Neural cell (in vitro differentiated cells): ENCODE results near the gene CAV3. TPM values are rescaled to one million over a fixed set of nuclear protein-coding genes. Genes with fewer than 3 reads are reported as not detected.

Source experiments
- H2AFZ ChIP-seq: fragments of 200-600, 300-800 bp; sonication (generic), shearing (Covaris generic); 2 replicates; pipeline ENCODE4 v1.6.0; 2014; ENCODE audit warnings: low read depth, mild to moderate bottlenecking, antibody characterized with exemption, low read length, moderate library complexity
- H3F3A ChIP-seq: fragments of 200-600 bp; shearing (Covaris generic); 2 replicates; pipeline ENCODE4 v1.6.1; 2016; ENCODE audit warnings: mild to moderate bottlenecking, moderate library complexity, mixed read lengths, antibody characterized with exemption, low read length; ENCODE audit not compliant: insufficient read depth, poor library complexity, severe bottlenecking
- H3K27ac ChIP-seq: fragments of 200-600, 300-800 bp; sonication (generic), shearing (Covaris generic); 2 replicates; pipeline ENCODE4 v1.5.1; 2014; ENCODE audit warnings: mild to moderate bottlenecking, low read length, moderate library complexity
- H3K27me3 ChIP-seq: fragments of 300-800, 200-600 bp; sonication (generic), shearing (Covaris generic); 2 replicates; pipeline ENCODE4 v1.6.0; 2014; ENCODE audit warnings: mild to moderate bottlenecking, low read depth, low read length, moderate library complexity; ENCODE audit not compliant: insufficient read depth
- H3K36me3 ChIP-seq: fragments of 300-800, 200-600 bp; sonication (generic), shearing (Covaris generic); 2 replicates; pipeline ENCODE4 v1.5.1; 2014; ENCODE audit warnings: mild to moderate bottlenecking, antibody characterized with exemption, low read length, moderate library complexity; ENCODE audit not compliant: insufficient read depth
- H3K4me2 ChIP-seq: fragments of 300-800, 200-600 bp; sonication (generic), shearing (Covaris generic); 2 replicates; pipeline ENCODE4 v1.6.0; 2014; ENCODE audit warnings: mild to moderate bottlenecking, low read length
- H3K4me3 ChIP-seq: fragments of 300-800, 200-600 bp; sonication (generic), shearing (Covaris generic); 2 replicates; pipeline ENCODE4 v1.5.1; 2014; ENCODE audit warnings: mild to moderate bottlenecking, low read length, moderate library complexity
- H3K79me2 ChIP-seq: fragments of 200-600 bp; shearing (Covaris generic); replicated peaks from 2 replicates; pipeline ENCODE4 v1.6.0; 2014; ENCODE audit warnings: mild to moderate bottlenecking, low read length, moderate library complexity; ENCODE audit not compliant: insufficient read depth
- H3K9ac ChIP-seq: fragments of 300-800, 200-600 bp; sonication (generic), shearing (Covaris generic); 2 replicates; pipeline ENCODE4 v1.6.1; 2016; ENCODE audit warnings: mild to moderate bottlenecking, low read length, mixed read lengths
- H3K9me2 ChIP-seq: fragments of 200-600 bp; shearing (Covaris generic); 2 replicates; pipeline ENCODE4 v1.6.1; 2016; ENCODE audit warnings: mild to moderate bottlenecking, low read length, mixed read lengths; ENCODE audit not compliant: insufficient read depth
- H3K9me3 ChIP-seq: fragments of 200-600, 300-800 bp; sonication (generic), shearing (Covaris generic); 2 replicates; pipeline ENCODE4 v1.6.1; 2016; ENCODE audit warnings: mild to moderate bottlenecking, mixed run types, low read length, moderate library complexity, mixed read lengths
- H4K20me1 ChIP-seq: fragments of 200-600 bp; shearing (Covaris generic); 2 replicates; pipeline ENCODE4 v1.6.1; 2016; ENCODE audit warnings: mild to moderate bottlenecking, mixed run types; ENCODE audit not compliant: insufficient read depth
- EP300 ChIP-seq: fragments of 450-650 bp; conservative IDR thresholded peaks from 2 replicates; pipeline ENCODE4 v1.6.1; 2014; ENCODE audit warnings: antibody characterized with exemption, mild to moderate bottlenecking, moderate library complexity; ENCODE audit not compliant: poor library complexity, severe bottlenecking
- EZH2 ChIP-seq: fragments of 200-600, 300-800 bp; shearing (Covaris generic), sonication (generic); IDR thresholded peaks from 2 replicates; pipeline ENCODE4 v1.6.1; 2014; ENCODE audit warnings: antibody characterized with exemption, low read length, borderline replicate concordance, mild to moderate bottlenecking; ENCODE audit not compliant: insufficient read depth, poor library complexity, severe bottlenecking
- MXI1 ChIP-seq: fragments of 450-650 bp; conservative IDR thresholded peaks from 2 replicates; pipeline ENCODE4 v1.6.1; 2014; ENCODE audit warnings: antibody characterized with exemption, mild to moderate bottlenecking; ENCODE audit not compliant: poor library complexity, severe bottlenecking
- POLR2AphosphoS5 ChIP-seq: IDR thresholded peaks from 2 replicates; pipeline ENCODE4 v1.6.1; 2012
- RAD21 ChIP-seq: fragments of 450-650 bp; conservative IDR thresholded peaks from 2 replicates; pipeline ENCODE4 v1.6.1; 2014; ENCODE audit warnings: antibody characterized with exemption, mild to moderate bottlenecking, moderate library complexity
- SMC3 ChIP-seq: fragments of 450-650 bp; conservative IDR thresholded peaks from 2 replicates; pipeline ENCODE4 v1.6.1; 2014; ENCODE audit warnings: antibody characterized with exemption, mild to moderate bottlenecking, moderate library complexity; ENCODE audit not compliant: poor library complexity
- TAF1 ChIP-seq: IDR thresholded peaks from 2 replicates; pipeline ENCODE4 v1.6.1; 2012; ENCODE audit warnings: low read depth
- polyA plus RNA-seq: library from polyadenylated mRNA; depleted of rRNA; stranded (reverse); fragments of >200 nt; gene quantifications from 2 replicates; pipeline ENCODE4 v1.2.3, GENCODE V29; 2014
- TF ChIP-seq, protein P1 (sequence below): IDR thresholded peaks from 2 replicates; pipeline ENCODE4 v1.6.1; 2012; ENCODE audit warnings: borderline replicate concordance
- TF ChIP-seq, protein P2 (sequence below): fragments of 450-650 bp; IDR thresholded peaks from 2 replicates; pipeline ENCODE4 v1.5.1; 2014; ENCODE audit warnings: antibody characterized with exemption, mild to moderate bottlenecking, moderate library complexity; ENCODE audit not compliant: poor library complexity, severe bottlenecking

The CAV3 gene
- polyA plus RNA-seq, 1 donor from 2014 or later, result not detected

- Histone ChIP-seq H3K9me2 (no peaks in the 10 kb centered on the region), H3K27me3 (no peaks in the 10 kb centered on the region), H3K36me3 (no peaks in the 10 kb centered on the region), H3K27ac (no peak overlapping the region), H4K20me1 (no peaks in the 10 kb centered on the region), H3K9ac (no peak overlapping the region), H3K9me3 (no peaks in the 10 kb centered on the region), H2AFZ (no peak overlapping the region), H3F3A (no peaks in the 10 kb centered on the region), H3K4me3 (no peak overlapping the region), H3K79me2 (no peaks in the 10 kb centered on the region), H3K4me2 (no peak overlapping the region)
- TF ChIP-seq MXI1 (no peak), RAD21 (no peak), SMC3 (no peak)
Observed at GRCh38 chr3:8734908-8735307, 1.3 kb downstream of the CAV3 start.

DNA sequence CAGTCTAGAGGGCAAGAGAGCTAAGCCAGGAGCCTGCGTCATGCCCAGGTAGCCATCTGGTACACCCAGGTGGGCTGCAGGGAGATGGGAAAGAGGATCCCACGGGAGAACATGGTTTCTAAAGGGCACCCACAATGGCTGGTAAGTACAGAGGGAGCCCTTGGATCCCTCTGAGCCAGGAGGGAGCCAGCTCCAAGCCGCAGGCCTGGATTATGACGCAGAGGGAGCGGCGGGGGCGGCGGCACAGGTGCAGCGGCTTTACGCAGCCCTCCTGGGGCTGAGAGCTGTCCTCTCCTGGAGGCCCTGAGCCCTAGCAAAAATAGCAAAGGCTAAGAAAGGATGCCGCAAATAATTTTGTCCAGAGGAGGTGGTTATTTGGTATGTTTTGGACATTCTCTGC, 2.8 kb downstream of the CAV3 start:
- no peak overlapping the region for H3K9ac ChIP-seq
- H2AFZ ChIP-seq, result no peak overlapping the region
- no peak overlapping the region for H3K4me3 ChIP-seq
- H3F3A ChIP-seq, result no peaks in the 10 kb centered on the region
- no peak overlapping the region for H3K4me2 ChIP-seq
- no peaks in the 10 kb centered on the region for H3K36me3 ChIP-seq
- no peaks in the 10 kb centered on the region for H3K27me3 ChIP-seq
- no peak overlapping the region for H3K27ac ChIP-seq
- TF ChIP-seq, protein P1, sequence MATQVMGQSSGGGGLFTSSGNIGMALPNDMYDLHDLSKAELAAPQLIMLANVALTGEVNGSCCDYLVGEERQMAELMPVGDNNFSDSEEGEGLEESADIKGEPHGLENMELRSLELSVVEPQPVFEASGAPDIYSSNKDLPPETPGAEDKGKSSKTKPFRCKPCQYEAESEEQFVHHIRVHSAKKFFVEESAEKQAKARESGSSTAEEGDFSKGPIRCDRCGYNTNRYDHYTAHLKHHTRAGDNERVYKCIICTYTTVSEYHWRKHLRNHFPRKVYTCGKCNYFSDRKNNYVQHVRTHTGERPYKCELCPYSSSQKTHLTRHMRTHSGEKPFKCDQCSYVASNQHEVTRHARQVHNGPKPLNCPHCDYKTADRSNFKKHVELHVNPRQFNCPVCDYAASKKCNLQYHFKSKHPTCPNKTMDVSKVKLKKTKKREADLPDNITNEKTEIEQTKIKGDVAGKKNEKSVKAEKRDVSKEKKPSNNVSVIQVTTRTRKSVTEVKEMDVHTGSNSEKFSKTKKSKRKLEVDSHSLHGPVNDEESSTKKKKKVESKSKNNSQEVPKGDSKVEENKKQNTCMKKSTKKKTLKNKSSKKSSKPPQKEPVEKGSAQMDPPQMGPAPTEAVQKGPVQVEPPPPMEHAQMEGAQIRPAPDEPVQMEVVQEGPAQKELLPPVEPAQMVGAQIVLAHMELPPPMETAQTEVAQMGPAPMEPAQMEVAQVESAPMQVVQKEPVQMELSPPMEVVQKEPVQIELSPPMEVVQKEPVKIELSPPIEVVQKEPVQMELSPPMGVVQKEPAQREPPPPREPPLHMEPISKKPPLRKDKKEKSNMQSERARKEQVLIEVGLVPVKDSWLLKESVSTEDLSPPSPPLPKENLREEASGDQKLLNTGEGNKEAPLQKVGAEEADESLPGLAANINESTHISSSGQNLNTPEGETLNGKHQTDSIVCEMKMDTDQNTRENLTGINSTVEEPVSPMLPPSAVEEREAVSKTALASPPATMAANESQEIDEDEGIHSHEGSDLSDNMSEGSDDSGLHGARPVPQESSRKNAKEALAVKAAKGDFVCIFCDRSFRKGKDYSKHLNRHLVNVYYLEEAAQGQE, result no peak
- no peaks in the 10 kb centered on the region for H4K20me1 ChIP-seq
- no peaks in the 10 kb centered on the region for H3K79me2 ChIP-seq
- no peaks in the 10 kb centered on the region for H3K9me3 ChIP-seq
- H3K9me2 ChIP-seq, result no peaks in the 10 kb centered on the region

DNA sequence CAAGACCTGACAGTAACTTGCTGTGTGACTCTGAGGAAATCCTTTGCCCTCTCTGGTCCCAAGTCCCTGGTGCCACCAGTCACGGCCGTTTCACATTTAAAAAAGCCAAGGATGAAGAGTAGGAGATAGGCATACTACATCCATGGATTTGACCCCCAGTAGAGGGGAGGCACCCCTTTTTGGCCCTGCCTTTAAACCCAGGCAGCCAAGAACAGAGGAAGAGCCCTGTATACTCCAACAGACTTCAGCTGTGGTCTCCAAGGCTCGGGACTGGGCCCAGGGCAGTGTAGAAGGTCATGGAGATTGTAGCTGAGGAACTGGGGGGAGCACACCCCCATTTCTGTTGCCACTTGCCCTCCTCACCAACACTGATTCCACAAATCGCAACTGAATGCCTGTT, 3.7 kb downstream of the CAV3 start:
- no peak overlapping the region for H3K4me2 ChIP-seq
- no peak overlapping the region for H2AFZ ChIP-seq
- H3K79me2 ChIP-seq, result no peaks in the 10 kb centered on the region
- no peaks in the 10 kb centered on the region for H4K20me1 ChIP-seq
- TF ChIP-seq EP300 (no peak), SMC3 (no peak), EZH2 (no peak), MXI1 (no peak), POLR2AphosphoS5 (no peak), TAF1 (no peak), RAD21 (no peak)
- TF ChIP-seq, protein P2, sequence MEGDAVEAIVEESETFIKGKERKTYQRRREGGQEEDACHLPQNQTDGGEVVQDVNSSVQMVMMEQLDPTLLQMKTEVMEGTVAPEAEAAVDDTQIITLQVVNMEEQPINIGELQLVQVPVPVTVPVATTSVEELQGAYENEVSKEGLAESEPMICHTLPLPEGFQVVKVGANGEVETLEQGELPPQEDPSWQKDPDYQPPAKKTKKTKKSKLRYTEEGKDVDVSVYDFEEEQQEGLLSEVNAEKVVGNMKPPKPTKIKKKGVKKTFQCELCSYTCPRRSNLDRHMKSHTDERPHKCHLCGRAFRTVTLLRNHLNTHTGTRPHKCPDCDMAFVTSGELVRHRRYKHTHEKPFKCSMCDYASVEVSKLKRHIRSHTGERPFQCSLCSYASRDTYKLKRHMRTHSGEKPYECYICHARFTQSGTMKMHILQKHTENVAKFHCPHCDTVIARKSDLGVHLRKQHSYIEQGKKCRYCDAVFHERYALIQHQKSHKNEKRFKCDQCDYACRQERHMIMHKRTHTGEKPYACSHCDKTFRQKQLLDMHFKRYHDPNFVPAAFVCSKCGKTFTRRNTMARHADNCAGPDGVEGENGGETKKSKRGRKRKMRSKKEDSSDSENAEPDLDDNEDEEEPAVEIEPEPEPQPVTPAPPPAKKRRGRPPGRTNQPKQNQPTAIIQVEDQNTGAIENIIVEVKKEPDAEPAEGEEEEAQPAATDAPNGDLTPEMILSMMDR, result no peak
- TF ChIP-seq, protein P1, result no peak
- H3F3A ChIP-seq, result no peaks in the 10 kb centered on the region
- H3K27me3 ChIP-seq, result no peaks in the 10 kb centered on the region
- no peak overlapping the region for H3K4me3 ChIP-seq
- H3K9me3 ChIP-seq, result no peaks in the 10 kb centered on the region
- H3K9ac ChIP-seq, result no peak overlapping the region
- no peaks in the 10 kb centered on the region for H3K9me2 ChIP-seq
- no peaks in the 10 kb centered on the region for H3K36me3 ChIP-seq
- no peak overlapping the region for H3K27ac ChIP-seq
